ENCODE results near the gene PML. TPM values are rescaled to one million over a fixed set of nuclear protein-coding genes. Genes with fewer than 3 reads are reported as not detected.

The PML gene
- total and polyA plus RNA-seq, 2 of the 4 experiments (the other 2 are of a cell fraction): 8.8 to 22.6 TPM

DNA sequence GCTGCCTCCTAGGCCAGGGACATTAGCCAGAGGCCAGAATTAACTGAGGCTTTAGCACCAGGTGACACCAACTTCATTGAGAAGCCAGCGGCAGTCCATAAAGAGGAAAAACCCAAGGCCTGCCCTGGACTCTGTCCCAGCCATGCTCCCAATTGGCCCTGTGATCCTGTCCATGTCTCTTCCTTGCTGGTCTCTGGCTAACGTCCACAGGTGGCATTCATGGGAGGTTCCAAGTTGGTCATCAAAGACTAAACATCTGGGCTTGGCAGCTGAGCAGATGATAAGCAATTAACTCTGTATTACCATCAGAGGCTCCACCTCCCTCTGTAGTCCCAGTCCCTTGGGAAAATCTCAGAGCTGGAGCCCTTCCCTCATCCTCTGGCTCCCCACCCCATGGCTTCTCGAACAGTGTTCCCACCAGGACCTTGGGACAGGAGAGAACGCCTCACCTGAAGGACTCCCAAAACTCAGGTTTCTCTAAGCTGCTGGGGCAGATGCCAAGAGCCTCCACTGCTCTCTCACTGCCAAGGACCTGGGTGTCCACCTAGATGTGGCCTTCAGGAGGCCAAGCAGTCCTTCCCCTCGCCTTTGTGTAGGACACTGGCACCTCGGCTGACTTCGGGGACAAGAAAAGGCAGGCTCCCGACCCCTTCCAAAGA lies 47.4 kb downstream of the PML start:
- 0 out of 2 replicates have a peak overlapping the region, but pooled peaks have one; percentile 96 for H3K14ac ChIP-seq (replicated peaks; ENCODE audit: low read depth, low read length)
- peaks cover 28% of the 10 kb centered on the region for H3K9me1 ChIP-seq (ENCODE audit: insufficient read depth, low read length)
- intact Hi-C loops (cut with micrococcal nuclease) (no loop called here), dilution Hi-C loops (cut with HindIII; ENCODE audit: low sequenced_read_pairs, unreplicated experiment) (no loop called here), in situ Hi-C loops (cut with MboI; ENCODE audit: low sequenced_read_pairs) (no loop called here)
- no peak overlapping the region for H3K4me3 ChIP-seq (ENCODE audit: insufficient read depth, low read depth, low read length)
- H2AK5ac ChIP-seq (ENCODE audit: low read depth, low read length): peak overlapping the region; percentile 99
- peak overlapping the region; percentile 98 for H2BK120ac ChIP-seq (ENCODE audit: low read depth, low read length)
- peak overlapping the region; percentile 99 for H3K4ac ChIP-seq (ENCODE audit: low read depth, low read length)
- H2BK20ac ChIP-seq (ENCODE audit: low read depth, low read length): peak overlapping the region; percentile 97; the same call in 1 of the 2 replicates
- no TSS peak for BruUV-seq (replicated peaks)
- no peak overlapping the region for H4K5ac ChIP-seq (ENCODE audit: low read depth, low read length)
- H3K4me1 ChIP-seq (ENCODE audit: control insufficient read depth, insufficient read depth, low read length): peaks cover 28% of the 10 kb centered on the region
- no peak overlapping the region for H2AK9ac ChIP-seq (replicated peaks; ENCODE audit: low read depth, low read length, poor library complexity)
- no peak overlapping the region for H3K23ac ChIP-seq (ENCODE audit: low read depth, low read length)
- peaks cover 1% of the 10 kb centered on the region; the same call in 1 of the 2 replicates for H3K36me3 ChIP-seq (ENCODE audit: control insufficient read depth, insufficient read depth, low read length)
- H3K4me2 ChIP-seq (ENCODE audit: low read depth, low read length): no peak overlapping the region
- peak overlapping the region in 1 of 2 experiments; percentile 95; a peak in 2 of 4 replicates for H4K8ac ChIP-seq (ENCODE audit: low read depth in 2 of 2, low read length in 2 of 2)
- H2BK5ac ChIP-seq (ENCODE audit: low read depth, low read length, poor library complexity, severe bottlenecking): peak overlapping the region; percentile 86
- ChIA-PET CTCF (interaction anchor here (1.1 kb wide), 1 partner anchor 69 kb away, joined by 3 read pairs; no protein-coding TSS in a partner anchor), POLR2A (ENCODE audit: unreplicated experiment) (no interaction called here)
- peak overlapping the region; percentile 96 for H4K91ac ChIP-seq (ENCODE audit: insufficient read depth, low read depth, low read length)
- peaks cover 0 to 16% of the 10 kb centered on the region in 2 experiments; a peak in 2 of 4 replicates for H3K79me1 ChIP-seq (ENCODE audit: low read depth in 1 of 2, low read length in 2 of 2)
- H3K27ac ChIP-seq (ENCODE audit: insufficient read depth, low read length): no peak overlapping the region; the same call in 1 of the 2 replicates
- no peak for DNase-seq
- H3K27me3 ChIP-seq (ENCODE audit: control insufficient read depth, insufficient read depth, low read length): no peaks in the 10 kb centered on the region
- H3K18ac ChIP-seq (ENCODE audit: low read depth, low read length): no peak overlapping the region
- H3K56ac ChIP-seq (ENCODE audit: extremely low read depth, insufficient read depth, low read length): no peak overlapping the region
- 90% methylated on average over 2 of the region's 8 CpGs; no CpG with 5 or more reads in 1 of the 2 experiments for WGBS, 2 experiments (ENCODE audit: extremely low coverage in 2 of 2, insufficient read length in 1 of 2)
- no peak overlapping the region for H3K9ac ChIP-seq (ENCODE audit: low read depth, low read length)
- H4K20me1 ChIP-seq (ENCODE audit: insufficient read depth, low read length): no peaks in the 10 kb centered on the region
- TF ChIP-seq SMC3 (IDR thresholded peaks at IDR 0.05; ENCODE audit: low read depth, low read length) (no peak), RFX5 (IDR thresholded peaks at IDR 0.05; ENCODE audit: low read depth, low read length) (no peak), CEBPB (IDR thresholded peaks at IDR 0.05; ENCODE audit: low read depth, low read length) (no peak), MAFK (IDR thresholded peaks at IDR 0.05; ENCODE audit: low read depth, low read length) (no peak), CHD1 (IDR thresholded peaks at IDR 0.05; ENCODE audit: low read depth, low read length) (no peak), RCOR1 (IDR thresholded peaks at IDR 0.05; ENCODE audit: insufficient replicate concordance, low read length) (no peak), MXI1 (IDR thresholded peaks at IDR 0.05; ENCODE audit: borderline replicate concordance, low read depth, low read length) (no peak)
- TF ChIP-seq, protein P1, sequence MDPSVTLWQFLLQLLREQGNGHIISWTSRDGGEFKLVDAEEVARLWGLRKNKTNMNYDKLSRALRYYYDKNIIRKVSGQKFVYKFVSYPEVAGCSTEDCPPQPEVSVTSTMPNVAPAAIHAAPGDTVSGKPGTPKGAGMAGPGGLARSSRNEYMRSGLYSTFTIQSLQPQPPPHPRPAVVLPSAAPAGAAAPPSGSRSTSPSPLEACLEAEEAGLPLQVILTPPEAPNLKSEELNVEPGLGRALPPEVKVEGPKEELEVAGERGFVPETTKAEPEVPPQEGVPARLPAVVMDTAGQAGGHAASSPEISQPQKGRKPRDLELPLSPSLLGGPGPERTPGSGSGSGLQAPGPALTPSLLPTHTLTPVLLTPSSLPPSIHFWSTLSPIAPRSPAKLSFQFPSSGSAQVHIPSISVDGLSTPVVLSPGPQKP (IDR thresholded peaks at IDR 0.05; ENCODE audit: borderline replicate concordance, low read depth, low read length): no peak
- TF ChIP-seq, protein P2, sequence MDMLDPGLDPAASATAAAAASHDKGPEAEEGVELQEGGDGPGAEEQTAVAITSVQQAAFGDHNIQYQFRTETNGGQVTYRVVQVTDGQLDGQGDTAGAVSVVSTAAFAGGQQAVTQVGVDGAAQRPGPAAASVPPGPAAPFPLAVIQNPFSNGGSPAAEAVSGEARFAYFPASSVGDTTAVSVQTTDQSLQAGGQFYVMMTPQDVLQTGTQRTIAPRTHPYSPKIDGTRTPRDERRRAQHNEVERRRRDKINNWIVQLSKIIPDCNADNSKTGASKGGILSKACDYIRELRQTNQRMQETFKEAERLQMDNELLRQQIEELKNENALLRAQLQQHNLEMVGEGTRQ (IDR thresholded peaks at IDR 0.05; ENCODE audit: low read depth, low read length): no peak
- no peak for ATAC-seq (ENCODE audit: low read depth)
- H2BK15ac ChIP-seq (ENCODE audit: low read depth, low read length): peak overlapping the region; percentile 95; the same call in 2 of the 3 replicates
- H3K9me3 ChIP-seq (ENCODE audit: control insufficient read depth, insufficient read depth, low read length): no peaks in the 10 kb centered on the region
- H2AFZ ChIP-seq (replicated peaks; ENCODE audit: low read length, poor library complexity): no peak overlapping the region

Measured in IMR-90 (cell line).